Esophagus squamous epithelium (tissue), 5 donors: ENCODE results near the gene PGBD5. TPM values are rescaled to one million over a fixed set of nuclear protein-coding genes. Genes with fewer than 3 reads are reported as not detected.

Source experiments
- DNase-seq: peaks from one replicate; lab custom pipeline; 2025; lab: John Stamatoyannopoulos, UW
- H3K27ac ChIP-seq, 4 donors: fragments of 200-600 bp; sonication (generic); one replicate each; pipeline ENCODE4 v1.5.1; 2016 to 2019; ENCODE audit warnings: mild to moderate bottlenecking in 1 of 4
- H3K27me3 ChIP-seq, 4 donors: fragments of 200-600 bp; sonication (generic); 1 replicate in 3 of 4; 2 replicates in 1 of 4; pipeline versions ENCODE4 v1.5.1 to v1.6.0; 2017 to 2021; ENCODE audit warnings: antibody characterized with exemption in 1 of 4
- H3K36me3 ChIP-seq, 3 donors: fragments of 200-600 bp; sonication (generic); one replicate each; pipeline ENCODE4 v1.5.1; 2016 to 2019
- H3K4me1 ChIP-seq, 3 donors: fragments of 200-600 bp; sonication (generic); one replicate each; pipeline ENCODE4 v1.5.1; 2017 to 2019
- H3K4me3 ChIP-seq, 4 donors: fragments of 200-600 bp; sonication (generic); 1 replicate in 3 of 4; 2 replicates in 1 of 4; pipeline ENCODE4 v1.5.1; 2016 to 2019; ENCODE audit warnings: mild to moderate bottlenecking in 2 of 4, moderate library complexity in 1 of 4
- H3K9me3 ChIP-seq, 3 donors: fragments of 200-600 bp; sonication (generic); one replicate each; pipeline ENCODE4 v1.5.1; 2016 to 2019
- CTCF ChIP-seq, 6 experiments: fragments of 450-650 bp in 4 of 6; fragments of 200-600 bp in 2 of 6; sonication (generic) in 2 of 6; IDR thresholded peaks; one replicate each; pipeline ENCODE4 v1.5.1; 2016 to 2019; ENCODE audit warnings: antibody characterized with exemption in 6 of 6, mild to moderate bottlenecking in 4 of 6, moderate library complexity in 4 of 6
- POLR2A ChIP-seq, 4 donors: fragments of 450-650 bp; IDR thresholded peaks; one replicate each; pipeline ENCODE4 v1.6.1; 2017; ENCODE audit warnings: antibody characterized with exemption in 4 of 4, mild to moderate bottlenecking in 4 of 4, moderate library complexity in 3 of 4
- WGBS, 2 donors: methylation state at CpG; one replicate each; pipeline ENCODE4 v1.1.5; 2018; 5-methylcytosine and 5-hydroxymethylcytosine counted together
- intact Hi-C: fragments of 100-400 bp; cut with DNase I; formaldehyde crosslinking; loops from one replicate; pipeline ENCODE4 v1.15.0; 2022
- total RNA-seq, 4 donors: library from RNA; depleted of rRNA; stranded (reverse); fragments of >200 nt; gene quantifications; one replicate each; pipeline ENCODE4 v1.1.0, GENCODE V29; 2016
- donor health status: DM: yes; HTN: yes; CAD: no.

PGBD5 gene
- total RNA-seq, 4 donors from 2014 or later = under 0.01 to 6.1 (median 3.0) TPM

- Histone ChIP-seq H3K36me3 (no peaks in the 10 kb centered on the region), H3K27ac (no peak overlapping the region), H3K4me3 (no peak overlapping the region), H3K27me3 (peaks cover 0 to 9% (median 0%) of the 10 kb centered on the region in 4 donors), H3K4me1 (peaks cover 0 to 18% (median 5%) of the 10 kb centered on the region in 3 donors), H3K9me3 (no peaks in the 10 kb centered on the region)
- WGBS, 2 donors = 38 to 78% methylated on average over 7 of the region's 7 CpGs
- TF ChIP-seq CTCF (IDR thresholded peaks at IDR 0.05) (no peak), POLR2A (IDR thresholded peaks at IDR 0.05) (no peak)
- no peak for DNase-seq
- intact Hi-C loops = no loop called here
Measured at GRCh38 chr1:230345139-230345885, 80.8 kb downstream of the PGBD5 start.

- Histone ChIP-seq H3K4me3 (no peak overlapping the region), H3K36me3 (no peaks in the 10 kb centered on the region), H3K4me1 (peaks cover 0 to 9% (median 0%) of the 10 kb centered on the region in 3 donors), H3K27ac (no peak overlapping the region), H3K9me3 (no peaks in the 10 kb centered on the region), H3K27me3 (peaks cover 0 to 9% (median 0%) of the 10 kb centered on the region in 4 donors)
- DNase-seq = no peak
- 91 to 92% methylated on average over 2 of the region's 2 CpGs for WGBS, 2 donors
- intact Hi-C loops = no loop called here
- TF ChIP-seq POLR2A (IDR thresholded peaks at IDR 0.05) = no peak
- no peak for TF ChIP-seq CTCF (IDR thresholded peaks at IDR 0.05)
Measured at GRCh38 chr1:230342699-230343098, 83.4 kb downstream of the PGBD5 start.

- WGBS, 2 donors = 40% methylated on average over 3 of the region's 3 CpGs
- no peak for DNase-seq
- peaks cover 0 to 9% (median 0%) of the 10 kb centered on the region in 4 donors for H3K27me3 ChIP-seq
- H3K27ac ChIP-seq = no peak overlapping the region
- peaks cover 0 to 9% (median 0%) of the 10 kb centered on the region in 3 donors for H3K4me1 ChIP-seq
- no peak overlapping the region for H3K4me3 ChIP-seq
- intact Hi-C loops = no loop called here
- H3K36me3 ChIP-seq = no peaks in the 10 kb centered on the region
- no peaks in the 10 kb centered on the region for H3K9me3 ChIP-seq
- TF ChIP-seq POLR2A (IDR thresholded peaks at IDR 0.05) = no peak
Measured at GRCh38 chr1:230342019-230342418, 84.1 kb downstream of the PGBD5 start.

- Histone ChIP-seq H3K9me3 (no peaks in the 10 kb centered on the region), H3K27me3 (peaks cover 0 to 9% (median 0%) of the 10 kb centered on the region in 4 donors), H3K4me3 (no peak overlapping the region), H3K27ac (no peak overlapping the region), H3K4me1 (peaks cover 0 to 9% (median 0%) of the 10 kb centered on the region in 3 donors), H3K36me3 (no peaks in the 10 kb centered on the region)
- WGBS, 2 donors = 37 to 39% methylated on average over 3 of the region's 3 CpGs
- intact Hi-C loops = no loop called here
- TF ChIP-seq POLR2A (IDR thresholded peaks at IDR 0.05) (no peak), CTCF (IDR thresholded peaks at IDR 0.05) (no peak)
- DNase-seq = no peak
Measured at GRCh38 chr1:230341162-230341546, 85.0 kb downstream of the PGBD5 start.

- H3K4me3 ChIP-seq = no peak overlapping the region
- no peak overlapping the region for H3K27ac ChIP-seq
- peaks cover 0 to 9% (median 0%) of the 10 kb centered on the region in 3 donors for H3K4me1 ChIP-seq
- no peaks in the 10 kb centered on the region for H3K9me3 ChIP-seq
- H3K36me3 ChIP-seq = no peaks in the 10 kb centered on the region
- peaks cover 0 to 9% (median 0%) of the 10 kb centered on the region in 4 donors for H3K27me3 ChIP-seq
- intact Hi-C loops = no loop called here
- no peak for DNase-seq
- WGBS, 2 donors = 81 to 94% methylated on average over 6 of the region's 7 CpGs
- TF ChIP-seq CTCF (IDR thresholded peaks at IDR 0.05) (no peak), POLR2A (IDR thresholded peaks at IDR 0.05) (no peak)
Measured at GRCh38 chr1:230340526-230341161, 85.5 kb downstream of the PGBD5 start.
